Measurements from ENCODE around the gene PLCB4.

DNA sequence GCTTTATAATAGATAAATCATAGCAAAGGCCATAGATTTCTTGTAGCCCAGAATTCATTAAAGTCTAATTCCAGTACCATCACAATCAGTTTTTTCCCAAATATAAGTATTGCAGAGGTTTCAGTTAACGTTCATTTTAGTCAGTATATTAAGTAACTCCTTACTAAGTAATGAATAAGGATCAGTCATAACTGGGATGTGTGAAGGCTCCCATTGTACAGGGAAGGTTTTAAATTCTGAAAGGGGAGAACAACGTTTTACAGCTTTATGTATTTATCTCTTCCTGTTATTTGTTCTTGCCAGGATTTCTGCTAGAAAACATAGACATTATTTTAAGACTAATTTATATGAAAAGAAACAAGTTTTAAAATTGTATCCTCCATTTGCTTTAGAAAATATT is 230.0 kb downstream of the PLCB4 start:
- TF ChIP-seq, protein P1, sequence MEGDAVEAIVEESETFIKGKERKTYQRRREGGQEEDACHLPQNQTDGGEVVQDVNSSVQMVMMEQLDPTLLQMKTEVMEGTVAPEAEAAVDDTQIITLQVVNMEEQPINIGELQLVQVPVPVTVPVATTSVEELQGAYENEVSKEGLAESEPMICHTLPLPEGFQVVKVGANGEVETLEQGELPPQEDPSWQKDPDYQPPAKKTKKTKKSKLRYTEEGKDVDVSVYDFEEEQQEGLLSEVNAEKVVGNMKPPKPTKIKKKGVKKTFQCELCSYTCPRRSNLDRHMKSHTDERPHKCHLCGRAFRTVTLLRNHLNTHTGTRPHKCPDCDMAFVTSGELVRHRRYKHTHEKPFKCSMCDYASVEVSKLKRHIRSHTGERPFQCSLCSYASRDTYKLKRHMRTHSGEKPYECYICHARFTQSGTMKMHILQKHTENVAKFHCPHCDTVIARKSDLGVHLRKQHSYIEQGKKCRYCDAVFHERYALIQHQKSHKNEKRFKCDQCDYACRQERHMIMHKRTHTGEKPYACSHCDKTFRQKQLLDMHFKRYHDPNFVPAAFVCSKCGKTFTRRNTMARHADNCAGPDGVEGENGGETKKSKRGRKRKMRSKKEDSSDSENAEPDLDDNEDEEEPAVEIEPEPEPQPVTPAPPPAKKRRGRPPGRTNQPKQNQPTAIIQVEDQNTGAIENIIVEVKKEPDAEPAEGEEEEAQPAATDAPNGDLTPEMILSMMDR (IDR thresholded peaks at IDR 0.05): no peak
- TF ChIP-seq EZH2phosphoT487 (IDR thresholded peaks at IDR 0.05): no peak
